ENCODE data around the gene GRHL1. TPM values are rescaled to one million over a fixed set of nuclear protein-coding genes. Genes with fewer than 3 reads are reported as not detected.

Gene GRHL1
- total and polyA plus RNA-seq, 2 experiments from 2014 or later = 2.9 to 4.2 TPM

- ATAC-seq (no peak), DNase-seq (ENCODE audit: low spot score) (no peak)
- no peaks in the 10 kb centered on the region for H3K79me2 ChIP-seq (replicated peaks; ENCODE audit: insufficient read depth)
- no peak overlapping the region for H3K4me2 ChIP-seq
- H3K27me3 ChIP-seq (ENCODE audit: insufficient read depth) = no peaks in the 10 kb centered on the region
- Mint-ChIP-seq H3K27ac (no peak overlapping the region), H3K36me3 (ENCODE audit: low read depth) (no peaks in the 10 kb centered on the region), H3K27me3 (ENCODE audit: insufficient read depth, low read depth, poor library complexity) (peaks cover 12% of the 10 kb centered on the region), H3K9me3 (peaks cover 6% of the 10 kb centered on the region; the same call in 1 of the 3 replicates), H3K4me3 (no peak overlapping the region), H3K4me1 (peaks cover 3% of the 10 kb centered on the region; the same call in 1 of the 3 replicates)
- H3K4me3 ChIP-seq = no peak overlapping the region
- no peak overlapping the region for H2AFZ ChIP-seq
- no peaks in the 10 kb centered on the region for H3K9me2 ChIP-seq (ENCODE audit: insufficient read depth)
- no peaks in the 10 kb centered on the region for H3K4me1 ChIP-seq (ENCODE audit: insufficient read depth)
- H4K20me1 ChIP-seq (replicated peaks; ENCODE audit: insufficient read depth) = no peaks in the 10 kb centered on the region
- no peak overlapping the region for H3K27ac ChIP-seq (ENCODE audit: low read depth)
- H3F3A ChIP-seq (replicated peaks; ENCODE audit: low read depth) = no peaks in the 10 kb centered on the region
- no peak for TF ChIP-seq ZNF114 (CRISPR knock-in tag; IDR thresholded peaks at IDR 0.05)
- TF ChIP-seq ZNF462 (CRISPR knock-in tag; IDR thresholded peaks at IDR 0.05) = no peak
- no peak for TF ChIP-seq POLR2AphosphoS5 (IDR thresholded peaks at IDR 0.05; ENCODE audit: low read depth)
- TF ChIP-seq CTCF (conservative IDR thresholded peaks at IDR 0.05; ENCODE audit: low read depth in 2 of 2) = no peak
- no peak for TF ChIP-seq EZH2 (IDR thresholded peaks at IDR 0.05; ENCODE audit: low read depth, unreplicated experiment)
- no peak for TF ChIP-seq NANOG (IDR thresholded peaks at IDR 0.05; ENCODE audit: borderline replicate concordance)
- no peak for TF ChIP-seq ZNF331 (CRISPR knock-in tag; IDR thresholded peaks at IDR 0.05; ENCODE audit: low read depth)
- no peak for TF ChIP-seq EZH2phosphoT487 (IDR thresholded peaks at IDR 0.05; ENCODE audit: unreplicated experiment)
- no peak for TF ChIP-seq CREB1 (CRISPR knock-in tag; IDR thresholded peaks at IDR 0.05; ENCODE audit: low read depth)
- no peak for TF ChIP-seq JUNB (IDR thresholded peaks at IDR 0.05; ENCODE audit: unreplicated experiment)
- TF ChIP-seq STAT1 (IDR thresholded peaks at IDR 0.05; ENCODE audit: unreplicated experiment) = no peak
- TF ChIP-seq REST (IDR thresholded peaks at IDR 0.05; ENCODE audit: unreplicated experiment) = no peak
- TF ChIP-seq ETS1 (IDR thresholded peaks at IDR 0.05) = no peak
- no peaks in the 10 kb centered on the region for H3K36me3 ChIP-seq (ENCODE audit: insufficient read depth)
Observed at GRCh38 chr2:10008809-10009176, 57.3 kb downstream of the GRHL1 start.
